A549 (cell line): Measurements from ENCODE around the gene PSMC3. TPM values are rescaled to one million over a fixed set of nuclear protein-coding genes. Genes with fewer than 3 reads are reported as not detected.

ENCODE experiments used
- ATAC-seq, 2 experiments: fragments of 200-7000 bp in 1 of 2; fragments of >200 bp in 1 of 2; cut with Nextera tagmentation in 1 of 2; cut with Tn5 transposase in 1 of 2; 3 replicates each; pipeline versions ENCODE4 v1.8.0 to v1.9.1; 2018 to 2020; ENCODE audit warnings: mild to moderate bottlenecking in 1 of 2, moderate library complexity in 1 of 2
- CTCF ChIA-PET: fragments of 300-600 bp; sonication (Branson Sonifier 250); formaldehyde crosslinking; extraction: SDS; loops from one replicate; lab custom pipeline; 2021; ENCODE audit warnings: antibody characterized with exemption, inconsistent platforms; lab: Yijun Ruan, JAX
- POLR2A ChIA-PET: fragments of 350-600 bp; formaldehyde crosslinking; extraction: SDS; loops from one replicate; lab custom pipeline; 2021; ENCODE audit warnings: antibody characterized with exemption, inconsistent platforms; lab: Yijun Ruan, JAX
- DNase-seq, 2 experiments: peaks; one replicate each; pipeline versions ENCODE4 v3.0.0 to v3.0.0-alpha.2; 2011 to 2016; ENCODE audit warnings: low read depth in 1 of 2, low spot score in 1 of 2
- FAIRE-seq: peaks from 2 replicates; lab custom pipeline; 2011; peaks lifted over from hg19 to GRCh38; lab: Jason Lieb, UNC
- H3K27ac ChIP-seq, 2 experiments: fragments of >200 bp; sonication (Bioruptor Twin); formaldehyde crosslinking; 3 replicates each; pipeline ENCODE4 v1.5.1; 2016 to 2017
- H3K4me1 ChIP-seq: fragments of >200 bp; sonication (Bioruptor Twin); formaldehyde crosslinking; 3 replicates; pipeline ENCODE4 v1.6.1; 2016
- H3K4me2 ChIP-seq: fragments of >200 bp; sonication (Bioruptor Twin); formaldehyde crosslinking; 3 replicates; pipeline ENCODE4 v1.6.1; 2016
- H3K4me3 ChIP-seq: fragments of >200 bp; sonication (Bioruptor Twin); formaldehyde crosslinking; 3 replicates; pipeline ENCODE4 v1.5.1; 2016
- H3K9me3 ChIP-seq: fragments of >200 bp; sonication (Bioruptor Twin); formaldehyde crosslinking; 3 replicates; pipeline ENCODE4 v1.6.1; 2016
- CBX2 ChIP-seq: fragments of 200-600 bp; sonication (generic); IDR thresholded peaks from 2 replicates; pipeline ENCODE4 v1.6.1; 2016; ENCODE audit warnings: low read depth, mild to moderate bottlenecking, borderline replicate concordance
- CBX8 ChIP-seq: fragments of 200-600 bp; sonication (generic); IDR thresholded peaks from 2 replicates; pipeline ENCODE4 v1.6.1; 2016
- CEBPB ChIP-seq, 2 experiments: fragments of >200 bp in 1 of 2; sonication (Bioruptor Twin) in 1 of 2; formaldehyde crosslinking in 1 of 2; IDR thresholded peaks; 2 replicates each; pipeline ENCODE4 v1.6.1; 2012 to 2016
- CHD2 ChIP-seq: fragments of 150-350 bp; IDR thresholded peaks from 2 replicates; pipeline ENCODE4 v1.6.1; 2014; ENCODE audit warnings: low read length; ENCODE audit not compliant: partially characterized antibody
- EHMT2 ChIP-seq: fragments of 200-600 bp; sonication (generic); IDR thresholded peaks from 2 replicates; pipeline ENCODE4 v1.6.1; 2016; ENCODE audit warnings: antibody characterized with exemption, low read depth, mild to moderate bottlenecking, moderate library complexity
- ESRRA ChIP-seq: fragments of 150-350 bp; IDR thresholded peaks from 2 replicates; pipeline ENCODE4 v1.6.1; 2014; ENCODE audit warnings: mild to moderate bottlenecking, low read length, borderline replicate concordance
- FOSL2 ChIP-seq, 2 experiments: fragments of 450-650 bp in 1 of 2; fragments of >200 bp in 1 of 2; sonication (Bioruptor Twin) in 1 of 2; formaldehyde crosslinking; IDR thresholded peaks; 2 replicates each; pipeline versions ENCODE4 v1.5.0 to v1.6.1; 2016 to 2020; ENCODE audit warnings: mild to moderate bottlenecking in 1 of 2, moderate library complexity in 1 of 2
- GATA3 ChIP-seq: IDR thresholded peaks from 2 replicates; pipeline ENCODE4 v1.6.1; 2012; ENCODE audit warnings: borderline replicate concordance
- HMGXB4 ChIP-seq: fragments of 250-450 bp; sonication (Bioruptor Pico); IDR thresholded peaks from 2 replicates; pipeline ENCODE4 v1.5.0; 2021; ENCODE audit warnings: mild to moderate bottlenecking, moderate library complexity, borderline replicate concordance
- HOXB13 ChIP-seq: fragments of 250-450 bp; sonication (Bioruptor Pico); IDR thresholded peaks from 2 replicates; pipeline ENCODE4 v1.5.0; 2020; ENCODE audit warnings: low read depth, mild to moderate bottlenecking, moderate library complexity
- HOXB5 ChIP-seq: fragments of 250-450 bp; sonication (Bioruptor Pico); IDR thresholded peaks from 2 replicates; pipeline ENCODE4 v1.5.0; 2020; ENCODE audit warnings: mild to moderate bottlenecking, moderate library complexity
- JUN ChIP-seq, 2 experiments: fragments of >200 bp; sonication (Bioruptor Twin); formaldehyde crosslinking; IDR thresholded peaks; 2 replicates in 1 of 2; 3 replicates in 1 of 2; pipeline ENCODE4 v1.6.1; 2016 to 2017
- MYC ChIP-seq: IDR thresholded peaks from 2 replicates; pipeline ENCODE4 v1.6.1; 2012; ENCODE audit warnings: mild to moderate bottlenecking, inconsistent platforms, low read length, improper control_type of control experiment, borderline replicate concordance
- NPAS2 ChIP-seq: fragments of 250-450 bp; sonication (Bioruptor Pico); IDR thresholded peaks from 2 replicates; pipeline ENCODE4 v1.8.0; 2022; ENCODE audit warnings: mild to moderate bottlenecking, moderate library complexity, borderline replicate concordance
- PHF8 ChIP-seq: fragments of 200-600 bp; sonication (generic); IDR thresholded peaks from 2 replicates; pipeline ENCODE4 v1.6.1; 2016; ENCODE audit warnings: low read depth, mild to moderate bottlenecking, antibody characterized with exemption, moderate library complexity, borderline replicate concordance
- POLR2A ChIP-seq: IDR thresholded peaks from 2 replicates; pipeline ENCODE4 v1.6.1; 2012; ENCODE audit warnings: mild to moderate bottlenecking, low read length
- RARB ChIP-seq: fragments of 250-450 bp; sonication (Bioruptor Pico); IDR thresholded peaks from 2 replicates; pipeline ENCODE4 v1.8.0; 2021; ENCODE audit warnings: mild to moderate bottlenecking, moderate library complexity
- REST ChIP-seq: fragments of 200-600 bp; sonication (generic); IDR thresholded peaks from 2 replicates; pipeline ENCODE4 v1.6.1; 2016; ENCODE audit warnings: antibody characterized with exemption, mild to moderate bottlenecking, moderate library complexity
- RFX5 ChIP-seq: fragments of 450-650 bp; IDR thresholded peaks from 2 replicates; pipeline ENCODE4 v1.7.1; 2014; ENCODE audit warnings: antibody characterized with exemption, mild to moderate bottlenecking, moderate library complexity
- RNF2 ChIP-seq: fragments of 200-600 bp; sonication (generic); IDR thresholded peaks from 2 replicates; pipeline ENCODE4 v1.6.1; 2016; ENCODE audit warnings: low read depth, mild to moderate bottlenecking, antibody characterized with exemption, moderate library complexity, borderline replicate concordance
- TP53 ChIP-seq: fragments of 250-450 bp; sonication (Bioruptor Pico); IDR thresholded peaks from 2 replicates; pipeline ENCODE4 v1.5.0; 2021; ENCODE audit warnings: mild to moderate bottlenecking, moderate library complexity
- USF2 ChIP-seq: fragments of 450-650 bp; IDR thresholded peaks from 2 replicates; pipeline ENCODE4 v1.6.1; 2014; ENCODE audit warnings: antibody characterized with exemption
- ZC3H11A ChIP-seq: fragments of 450-650 bp; IDR thresholded peaks from 2 replicates; pipeline ENCODE4 v1.6.1; 2014; ENCODE audit warnings: antibody characterized with exemption, mild to moderate bottlenecking
- WGBS: methylation state at CpG from one replicate; pipeline ENCODE4 v1.1.6; 2017; ENCODE audit errors: missing lambda C conversion rate; 5-methylcytosine and 5-hydroxymethylcytosine counted together
- polyA plus RNA-seq, 4 experiments: library from polyadenylated mRNA; depleted of rRNA in 3 of 4; stranded (reverse); fragments of >200 nt; fragmentation: RNase III in 1 of 4; extraction: RNeasy Plus Mini Kit Qiagen cat#74134 plus additional on column Dnase treatment in 1 of 4; gene quantifications; 2 replicates in 3 of 4; 3 replicates in 1 of 4; pipeline ENCODE4 v1.2.3, GENCODE V29; 2011 to 2017
- TF ChIP-seq, protein P1 (sequence below): IDR thresholded peaks from 2 replicates; pipeline ENCODE4 v1.6.1; 2012
- TF ChIP-seq, protein P2 (sequence below): fragments of 150-350 bp; IDR thresholded peaks from 2 replicates; pipeline ENCODE4 v1.6.1; 2014; ENCODE audit warnings: low read depth, mild to moderate bottlenecking, low read length
- TF ChIP-seq, protein P3 (sequence below): fragments of 250-450 bp; sonication (Bioruptor Pico); IDR thresholded peaks from 2 replicates; pipeline ENCODE4 v1.5.0; 2020; ENCODE audit warnings: low read depth, mild to moderate bottlenecking, moderate library complexity

Gene PSMC3
- polyA plus RNA-seq, 2 of the 4 experiments (the other 2 are of a cell fraction) = 283 to 383 TPM

GRCh38 chr11:47375020-47375419 is 51.2 kb downstream of the PSMC3 start:
- TF ChIP-seq USF2 (no peak), CBX8 (no peak), TP53 (CRISPR knock-in tag) (no peak), MYC (no peak), HOXB5 (CRISPR knock-in tag) (no peak), GATA3 (no peak), RARB (CRISPR knock-in tag) (no peak), JUN (IDR thresholded peaks at IDR 0.05) (no peak), NPAS2 (CRISPR knock-in tag) (no peak), RNF2 (no peak), EHMT2 (no peak), ESRRA (no peak), POLR2A (no peak), HMGXB4 (CRISPR knock-in tag) (no peak), RFX5 (no peak), FOSL2 (IDR thresholded peaks at IDR 0.05) (no peak), FOSL2 (CRISPR knock-in tag; IDR thresholded peaks at IDR 0.05) (no peak), HOXB13 (CRISPR knock-in tag) (no peak), CBX2 (no peak)
- TF ChIP-seq, protein P1, sequence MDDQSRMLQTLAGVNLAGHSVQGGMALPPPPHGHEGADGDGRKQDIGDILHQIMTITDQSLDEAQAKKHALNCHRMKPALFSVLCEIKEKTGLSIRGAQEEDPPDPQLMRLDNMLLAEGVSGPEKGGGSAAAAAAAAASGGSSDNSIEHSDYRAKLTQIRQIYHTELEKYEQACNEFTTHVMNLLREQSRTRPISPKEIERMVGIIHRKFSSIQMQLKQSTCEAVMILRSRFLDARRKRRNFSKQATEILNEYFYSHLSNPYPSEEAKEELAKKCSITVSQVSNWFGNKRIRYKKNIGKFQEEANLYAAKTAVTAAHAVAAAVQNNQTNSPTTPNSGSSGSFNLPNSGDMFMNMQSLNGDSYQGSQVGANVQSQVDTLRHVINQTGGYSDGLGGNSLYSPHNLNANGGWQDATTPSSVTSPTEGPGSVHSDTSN = no peak
- TF ChIP-seq, all 56 proteins: peak for 0
- H3K4me3 ChIP-seq = no peak overlapping the region
- ATAC-seq (no peak), DNase-seq (no peak), FAIRE-seq (no peak)
- WGBS = 89% methylated on average over 8 of the region's 8 CpGs
- peaks cover 21% of the 10 kb centered on the region for H3K4me1 ChIP-seq
- ChIA-PET POLR2A (no interaction called here), CTCF (interaction anchor here (0.9 to 6.0 kb wide), 10 partner anchors 15 to 479 kb away, joined by 3 to 133 read pairs (median 13); partner anchors contain the start of genes PSMC3 and SLC39A13)
- peak overlapping the region in 1 of 2 experiments; percentile 58; a peak in 3 of 6 replicates for H3K27ac ChIP-seq
- no peak overlapping the region for H3K4me2 ChIP-seq
- no peaks in the 10 kb centered on the region for H3K9me3 ChIP-seq

DNA sequence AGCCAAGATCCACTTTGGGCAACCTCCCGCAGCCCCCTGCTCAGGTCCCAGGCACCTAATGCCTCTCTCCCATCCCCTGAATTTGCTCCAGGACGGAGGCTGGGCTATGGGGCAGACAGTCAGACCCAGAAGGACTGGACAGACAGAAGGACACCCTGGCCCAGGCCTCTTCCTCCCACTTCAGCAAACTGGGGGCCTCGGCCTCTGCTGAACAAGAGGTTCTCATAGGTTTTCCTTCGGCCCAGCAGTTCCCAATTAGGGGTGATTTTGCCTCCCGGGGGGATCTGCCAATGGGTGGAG is 51.6 kb downstream of the PSMC3 start:
- no peak for ATAC-seq
- POLR2A ChIA-PET = interaction anchor here (0.6 kb wide), 1 partner anchor 438 kb away, joined by 3 read pairs; the partner anchor contains the start of gene CSTPP1
- WGBS = 52% methylated on average over 5 of the region's 5 CpGs
- no peak for DNase-seq
- Histone ChIP-seq H3K9me3 (no peaks in the 10 kb centered on the region), H3K4me2 (peak overlapping the region; percentile 37; the same call in 2 of the 3 replicates), H3K27ac (peak overlapping the region in 1 of 2 experiments; percentile 58; a peak in 3 of 6 replicates), H3K4me3 (no peak overlapping the region), H3K4me1 (peaks cover 21% of the 10 kb centered on the region)
- no peak for FAIRE-seq
- CTCF ChIA-PET = interaction anchor here (0.6 to 6.0 kb wide), 44 partner anchors 8 to 803 kb away, joined by 3 to 133 read pairs (median 4); partner anchors contain the start of genes PSMC3, RAPSN and SLC39A13
- TF ChIP-seq TP53 (CRISPR knock-in tag) = no peak
- no peak for TF ChIP-seq ESRRA
- no peak for TF ChIP-seq CHD2
- TF ChIP-seq, protein P2, sequence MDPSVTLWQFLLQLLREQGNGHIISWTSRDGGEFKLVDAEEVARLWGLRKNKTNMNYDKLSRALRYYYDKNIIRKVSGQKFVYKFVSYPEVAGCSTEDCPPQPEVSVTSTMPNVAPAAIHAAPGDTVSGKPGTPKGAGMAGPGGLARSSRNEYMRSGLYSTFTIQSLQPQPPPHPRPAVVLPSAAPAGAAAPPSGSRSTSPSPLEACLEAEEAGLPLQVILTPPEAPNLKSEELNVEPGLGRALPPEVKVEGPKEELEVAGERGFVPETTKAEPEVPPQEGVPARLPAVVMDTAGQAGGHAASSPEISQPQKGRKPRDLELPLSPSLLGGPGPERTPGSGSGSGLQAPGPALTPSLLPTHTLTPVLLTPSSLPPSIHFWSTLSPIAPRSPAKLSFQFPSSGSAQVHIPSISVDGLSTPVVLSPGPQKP = no peak
- TF ChIP-seq, protein P3, sequence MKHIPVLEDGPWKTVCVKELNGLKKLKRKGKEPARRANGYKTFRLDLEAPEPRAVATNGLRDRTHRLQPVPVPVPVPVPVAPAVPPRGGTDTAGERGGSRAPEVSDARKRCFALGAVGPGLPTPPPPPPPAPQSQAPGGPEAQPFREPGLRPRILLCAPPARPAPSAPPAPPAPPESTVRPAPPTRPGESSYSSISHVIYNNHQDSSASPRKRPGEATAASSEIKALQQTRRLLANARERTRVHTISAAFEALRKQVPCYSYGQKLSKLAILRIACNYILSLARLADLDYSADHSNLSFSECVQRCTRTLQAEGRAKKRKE (CRISPR knock-in tag) = no peak
- no peak for TF ChIP-seq PHF8
- no peak for TF ChIP-seq RFX5
- TF ChIP-seq USF2 = no peak
- TF ChIP-seq CBX2 = no peak
- TF ChIP-seq CEBPB (IDR thresholded peaks at IDR 0.05) = no peak
- no peak for TF ChIP-seq ZC3H11A
- TF ChIP-seq REST = no peak
